ENCODE data around the gene TMEM54.

Gene TMEM54

DNA sequence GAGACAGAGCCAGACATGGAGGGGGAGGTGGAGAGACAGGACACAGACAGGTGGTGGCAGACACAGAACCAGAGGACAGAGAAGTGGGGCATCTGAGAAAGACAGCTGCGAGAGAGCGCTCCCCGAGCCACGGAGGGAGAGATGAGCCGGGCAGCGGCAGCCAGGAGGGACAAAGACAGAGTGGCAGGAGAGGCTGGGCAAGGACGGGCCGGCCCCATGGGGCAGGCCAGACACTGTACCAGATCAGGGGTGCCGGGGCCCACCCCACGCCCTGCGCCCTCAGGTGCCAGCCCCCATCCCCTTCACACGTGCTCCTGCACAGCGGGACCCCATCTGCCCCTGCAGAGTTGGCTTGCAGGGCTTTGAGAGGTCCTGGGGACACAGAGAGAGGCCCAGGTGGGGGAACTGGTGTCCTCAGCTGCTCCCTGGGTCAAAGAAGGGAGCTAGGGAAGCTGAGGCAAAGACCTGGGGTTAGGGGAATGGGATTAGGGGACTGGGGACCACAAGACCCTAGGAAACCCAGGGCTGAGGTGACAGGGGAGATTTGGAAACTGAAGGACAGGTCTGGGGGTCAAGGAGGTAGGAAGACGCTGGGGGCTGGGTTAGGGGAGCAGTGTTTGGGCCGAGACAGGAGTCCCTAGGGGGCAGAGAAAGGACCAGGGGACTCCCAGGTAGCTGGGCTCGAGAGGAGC lies 31.1 kb downstream of the TMEM54 start:
- Histone ChIP-seq H3K4ac (ENCODE audit: low read depth in 1 of 2, low read length in 2 of 2) (no peak overlapping the region), H3K27ac (ENCODE audit: low read length, poor library complexity, severe bottlenecking) (no peak overlapping the region), H2BK12ac (ENCODE audit: low read length in 2 of 2) (no peak overlapping the region), H3K36me3 (ENCODE audit: control insufficient read depth in 1 of 2, insufficient read depth in 2 of 2, low read depth in 1 of 2, low read length in 2 of 2) (peaks cover 0 to 8% of the 10 kb centered on the region in 2 experiments), H2BK120ac (ENCODE audit: low read depth, low read length) (no peak overlapping the region), H3K4me2 (ENCODE audit: low read length, poor library complexity, severe bottlenecking) (peak overlapping the region; percentile 54), H3K4me3 (ENCODE audit: insufficient read depth in 1 of 2, low read depth in 1 of 2, low read length in 2 of 2) (peak overlapping the region in 1 of 2 experiments; percentile 52), H3K79me1 (replicated peaks; ENCODE audit: low read length, poor library complexity, severe bottlenecking) (no peaks in the 10 kb centered on the region), H2BK15ac (ENCODE audit: low read depth, poor library complexity, severe bottlenecking) (peak overlapping the region; percentile 6), H2AFZ (ENCODE audit: low read depth, low read length) (no peak overlapping the region), H4K8ac (ENCODE audit: low read length) (peak overlapping the region; percentile 14), H3K14ac (ENCODE audit: low read length in 2 of 2) (no peak overlapping the region), H3K23ac (ENCODE audit: low read length in 2 of 2) (peak overlapping the region in 1 of 2 experiments; percentile 10), H3K9ac (ENCODE audit: low read length) (peak overlapping the region; percentile 45), H2BK5ac (ENCODE audit: low read depth, low read length, poor library complexity, severe bottlenecking) (no peak overlapping the region), H3K4me1 (ENCODE audit: control insufficient read depth, insufficient read depth, low read depth, low read length) (peaks cover 12% of the 10 kb centered on the region), H3K9me3 (ENCODE audit: control insufficient read depth, low read length) (no peaks in the 10 kb centered on the region), H3K27me3 (ENCODE audit: control insufficient read depth in 1 of 2, insufficient read depth in 1 of 2, low read length in 2 of 2) (peaks cover 24 to 28% of the 10 kb centered on the region in 2 experiments), H2AK5ac (ENCODE audit: low read length, severe bottlenecking) (no peak overlapping the region), H4K91ac (ENCODE audit: low read length) (no peak overlapping the region), H3K18ac (ENCODE audit: low read depth in 1 of 2, low read length in 2 of 2) (no peak overlapping the region)
- WGBS: 65% methylated on average over 13 of the region's 16 CpGs
- DNase-seq: no peak

DNA sequence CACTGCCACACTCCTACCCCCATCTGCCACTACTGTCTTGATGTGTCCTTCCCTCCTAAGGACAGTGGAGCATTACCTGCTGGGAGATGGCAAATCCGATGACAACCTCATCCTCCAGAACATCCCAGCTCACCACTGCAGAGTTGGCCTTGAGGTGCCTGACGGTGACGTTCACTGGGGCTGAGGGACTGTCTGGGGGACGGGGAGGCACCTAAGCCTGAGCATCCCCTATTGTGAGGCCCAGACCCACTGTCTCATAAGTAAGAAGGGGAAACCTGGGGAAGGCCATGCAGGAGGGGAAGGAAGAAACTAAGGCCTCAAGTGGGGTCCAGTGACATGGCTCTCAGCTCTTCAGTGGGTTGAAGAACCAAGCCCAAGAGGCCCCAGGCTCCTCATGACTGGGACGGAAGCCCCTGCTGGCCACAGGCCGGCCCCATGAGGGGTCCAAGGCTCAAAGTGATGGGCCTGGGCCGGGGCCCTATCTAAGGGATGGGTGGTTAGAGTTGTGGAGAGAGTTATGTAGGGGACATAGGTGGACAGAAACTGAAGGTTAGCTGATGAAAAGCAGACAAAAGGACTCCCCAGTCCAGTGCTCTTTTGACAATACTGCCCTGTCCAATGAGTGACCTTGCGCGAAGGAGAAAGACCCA lies 32.3 kb downstream of the TMEM54 start:
- Histone ChIP-seq H2BK12ac (ENCODE audit: low read length in 2 of 2) (no peak overlapping the region), H3K23ac (ENCODE audit: low read length in 2 of 2) (no peak overlapping the region), H3K9me3 (ENCODE audit: control insufficient read depth, low read length) (no peaks in the 10 kb centered on the region), H3K18ac (ENCODE audit: low read depth in 1 of 2, low read length in 2 of 2) (no peak overlapping the region), H3K4me3 (ENCODE audit: insufficient read depth in 1 of 2, low read depth in 1 of 2, low read length in 2 of 2) (no peak overlapping the region), H3K14ac (ENCODE audit: low read length in 2 of 2) (no peak overlapping the region), H2BK120ac (ENCODE audit: low read depth, low read length) (no peak overlapping the region), H3K4ac (ENCODE audit: low read depth in 1 of 2, low read length in 2 of 2) (no peak overlapping the region), H3K36me3 (ENCODE audit: control insufficient read depth in 1 of 2, insufficient read depth in 2 of 2, low read depth in 1 of 2, low read length in 2 of 2) (peaks cover 5 to 16% of the 10 kb centered on the region in 2 experiments), H4K8ac (ENCODE audit: low read length) (no peak overlapping the region), H2BK5ac (ENCODE audit: low read depth, low read length, poor library complexity, severe bottlenecking) (no peak overlapping the region), H3K79me1 (replicated peaks; ENCODE audit: low read length, poor library complexity, severe bottlenecking) (no peaks in the 10 kb centered on the region), H3K27ac (ENCODE audit: low read length, poor library complexity, severe bottlenecking) (no peak overlapping the region), H3K9ac (ENCODE audit: low read length) (no peak overlapping the region), H4K91ac (ENCODE audit: low read length) (no peak overlapping the region), H3K27me3 (ENCODE audit: control insufficient read depth in 1 of 2, insufficient read depth in 1 of 2, low read length in 2 of 2) (peaks cover 16 to 28% of the 10 kb centered on the region in 2 experiments), H2BK15ac (ENCODE audit: low read depth, poor library complexity, severe bottlenecking) (no peak overlapping the region), H3K4me2 (ENCODE audit: low read length, poor library complexity, severe bottlenecking) (no peak overlapping the region), H2AK5ac (ENCODE audit: low read length, severe bottlenecking) (no peak overlapping the region), H2AFZ (ENCODE audit: low read depth, low read length) (no peak overlapping the region), H3K4me1 (ENCODE audit: control insufficient read depth, insufficient read depth, low read depth, low read length) (peaks cover 12% of the 10 kb centered on the region)
- WGBS: 92% methylated on average over 9 of the region's 9 CpGs
- no peak for DNase-seq

DNA sequence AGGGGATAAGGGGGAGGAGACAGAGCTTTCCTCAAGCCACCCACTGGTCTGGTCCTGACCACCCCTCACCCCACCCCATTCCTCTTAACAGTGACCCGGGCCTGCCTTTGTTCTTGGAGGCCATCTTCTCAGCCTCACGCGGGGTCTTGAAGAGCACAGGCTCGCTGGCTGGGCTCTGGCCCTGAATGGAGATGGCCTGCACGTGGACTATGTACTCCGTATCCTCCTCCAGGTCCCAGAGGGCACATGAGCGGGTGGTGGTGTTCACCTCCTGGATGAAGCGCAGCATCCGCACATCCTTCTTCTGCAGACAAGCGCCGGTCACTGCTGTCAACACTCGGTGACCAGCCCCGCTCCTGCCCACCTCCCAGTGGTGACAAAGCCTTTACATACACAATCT lies 33.1 kb downstream of the TMEM54 start:
- DNase-seq: no peak
- Histone ChIP-seq H3K4me3 (ENCODE audit: insufficient read depth in 1 of 2, low read depth in 1 of 2, low read length in 2 of 2) (no peak overlapping the region), H4K91ac (ENCODE audit: low read length) (no peak overlapping the region), H3K79me1 (replicated peaks; ENCODE audit: low read length, poor library complexity, severe bottlenecking) (no peaks in the 10 kb centered on the region), H3K14ac (ENCODE audit: low read length in 2 of 2) (no peak overlapping the region), H3K27me3 (ENCODE audit: control insufficient read depth in 1 of 2, insufficient read depth in 1 of 2, low read length in 2 of 2) (peaks cover 10 to 23% of the 10 kb centered on the region in 2 experiments), H3K36me3 (ENCODE audit: control insufficient read depth in 1 of 2, insufficient read depth in 2 of 2, low read depth in 1 of 2, low read length in 2 of 2) (peaks cover 7 to 16% of the 10 kb centered on the region in 2 experiments), H3K18ac (ENCODE audit: low read depth in 1 of 2, low read length in 2 of 2) (no peak overlapping the region), H2AK5ac (ENCODE audit: low read length, severe bottlenecking) (no peak overlapping the region), H3K9me3 (ENCODE audit: control insufficient read depth, low read length) (no peaks in the 10 kb centered on the region), H4K8ac (ENCODE audit: low read length) (no peak overlapping the region), H2BK12ac (ENCODE audit: low read length in 2 of 2) (no peak overlapping the region), H3K4ac (ENCODE audit: low read depth in 1 of 2, low read length in 2 of 2) (no peak overlapping the region), H3K23ac (ENCODE audit: low read length in 2 of 2) (no peak overlapping the region), H3K4me2 (ENCODE audit: low read length, poor library complexity, severe bottlenecking) (no peak overlapping the region), H2BK5ac (ENCODE audit: low read depth, low read length, poor library complexity, severe bottlenecking) (no peak overlapping the region), H2AFZ (ENCODE audit: low read depth, low read length) (no peak overlapping the region), H2BK15ac (ENCODE audit: low read depth, poor library complexity, severe bottlenecking) (no peak overlapping the region), H3K9ac (ENCODE audit: low read length) (no peak overlapping the region), H3K27ac (ENCODE audit: low read length, poor library complexity, severe bottlenecking) (no peak overlapping the region), H2BK120ac (ENCODE audit: low read depth, low read length) (no peak overlapping the region), H3K4me1 (ENCODE audit: control insufficient read depth, insufficient read depth, low read depth, low read length) (peaks cover 15% of the 10 kb centered on the region)
- 94% methylated on average over 11 of the region's 13 CpGs for WGBS

DNA sequence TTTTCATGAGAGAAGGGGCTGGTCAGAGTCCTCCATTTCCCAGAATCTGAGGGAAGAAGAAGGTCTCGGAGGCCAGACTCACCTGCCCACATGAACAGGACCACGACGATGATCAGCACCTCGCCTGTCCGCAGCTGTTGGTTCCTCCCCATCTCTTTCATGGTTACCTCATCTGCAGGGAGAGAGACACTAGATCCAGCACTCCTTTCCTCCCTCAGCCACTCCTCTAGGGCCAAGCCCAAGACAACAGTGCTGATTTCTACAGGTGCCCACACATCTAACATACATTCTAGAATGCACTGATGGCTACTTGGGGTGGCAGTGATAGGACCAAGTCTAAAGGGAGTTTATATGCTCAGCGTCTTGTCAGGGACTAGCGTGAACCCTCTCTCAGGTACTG lies 33.5 kb downstream of the TMEM54 start:
- H3K4me3 ChIP-seq (ENCODE audit: insufficient read depth in 1 of 2, low read depth in 1 of 2, low read length in 2 of 2): no peak overlapping the region
- no peak overlapping the region for H2BK12ac ChIP-seq (ENCODE audit: low read length in 2 of 2)
- no peak overlapping the region for H2BK15ac ChIP-seq (ENCODE audit: low read depth, poor library complexity, severe bottlenecking)
- no peak overlapping the region for H2BK120ac ChIP-seq (ENCODE audit: low read depth, low read length)
- no peak overlapping the region for H2BK5ac ChIP-seq (ENCODE audit: low read depth, low read length, poor library complexity, severe bottlenecking)
- H3K14ac ChIP-seq (ENCODE audit: low read length in 2 of 2): no peak overlapping the region
- H3K23ac ChIP-seq (ENCODE audit: low read length in 2 of 2): no peak overlapping the region
- peaks cover 15% of the 10 kb centered on the region for H3K4me1 ChIP-seq (ENCODE audit: control insufficient read depth, insufficient read depth, low read depth, low read length)
- H3K27ac ChIP-seq (ENCODE audit: low read length, poor library complexity, severe bottlenecking): no peak overlapping the region
- H2AFZ ChIP-seq (ENCODE audit: low read depth, low read length): no peak overlapping the region
- WGBS: 94% methylated on average over 7 of the region's 7 CpGs
- peaks cover 11 to 17% of the 10 kb centered on the region in 2 experiments for H3K36me3 ChIP-seq (ENCODE audit: control insufficient read depth in 1 of 2, insufficient read depth in 2 of 2, low read depth in 1 of 2, low read length in 2 of 2)
- no peak overlapping the region for H2AK5ac ChIP-seq (ENCODE audit: low read length, severe bottlenecking)
- no peak overlapping the region for H3K9ac ChIP-seq (ENCODE audit: low read length)
- H4K8ac ChIP-seq (ENCODE audit: low read length): no peak overlapping the region
- H3K4ac ChIP-seq (ENCODE audit: low read depth in 1 of 2, low read length in 2 of 2): no peak overlapping the region
- H3K18ac ChIP-seq (ENCODE audit: low read depth in 1 of 2, low read length in 2 of 2): no peak overlapping the region
- H3K9me3 ChIP-seq (ENCODE audit: control insufficient read depth, low read length): no peaks in the 10 kb centered on the region
- H3K79me1 ChIP-seq (replicated peaks; ENCODE audit: low read length, poor library complexity, severe bottlenecking): no peaks in the 10 kb centered on the region
- H4K91ac ChIP-seq (ENCODE audit: low read length): no peak overlapping the region
- DNase-seq: no peak
- H3K27me3 ChIP-seq (ENCODE audit: control insufficient read depth in 1 of 2, insufficient read depth in 1 of 2, low read length in 2 of 2): peaks cover 10 to 23% of the 10 kb centered on the region in 2 experiments
- no peak overlapping the region for H3K4me2 ChIP-seq (ENCODE audit: low read length, poor library complexity, severe bottlenecking)
